GM10266 (cell line): ENCODE results near the gene HOXA11.
A peak's percentile ranks its signal among the peaks of the same experiment; 100 is the strongest.

ENCODE experiments used
- DNase-seq: peaks from one replicate; pipeline ENCODE4 v3.0.0; 2012; ENCODE audit errors: extremely low spot score
- TF ChIP-seq, protein P1 (sequence below): IDR thresholded peaks from 2 replicates; pipeline ENCODE4 v1.5.1; 2012; ENCODE audit warnings: mild to moderate bottlenecking, low read depth; ENCODE audit not compliant: control insufficient read depth, insufficient read depth; ENCODE audit errors: missing control alignments

HOXA11 gene

DNA sequence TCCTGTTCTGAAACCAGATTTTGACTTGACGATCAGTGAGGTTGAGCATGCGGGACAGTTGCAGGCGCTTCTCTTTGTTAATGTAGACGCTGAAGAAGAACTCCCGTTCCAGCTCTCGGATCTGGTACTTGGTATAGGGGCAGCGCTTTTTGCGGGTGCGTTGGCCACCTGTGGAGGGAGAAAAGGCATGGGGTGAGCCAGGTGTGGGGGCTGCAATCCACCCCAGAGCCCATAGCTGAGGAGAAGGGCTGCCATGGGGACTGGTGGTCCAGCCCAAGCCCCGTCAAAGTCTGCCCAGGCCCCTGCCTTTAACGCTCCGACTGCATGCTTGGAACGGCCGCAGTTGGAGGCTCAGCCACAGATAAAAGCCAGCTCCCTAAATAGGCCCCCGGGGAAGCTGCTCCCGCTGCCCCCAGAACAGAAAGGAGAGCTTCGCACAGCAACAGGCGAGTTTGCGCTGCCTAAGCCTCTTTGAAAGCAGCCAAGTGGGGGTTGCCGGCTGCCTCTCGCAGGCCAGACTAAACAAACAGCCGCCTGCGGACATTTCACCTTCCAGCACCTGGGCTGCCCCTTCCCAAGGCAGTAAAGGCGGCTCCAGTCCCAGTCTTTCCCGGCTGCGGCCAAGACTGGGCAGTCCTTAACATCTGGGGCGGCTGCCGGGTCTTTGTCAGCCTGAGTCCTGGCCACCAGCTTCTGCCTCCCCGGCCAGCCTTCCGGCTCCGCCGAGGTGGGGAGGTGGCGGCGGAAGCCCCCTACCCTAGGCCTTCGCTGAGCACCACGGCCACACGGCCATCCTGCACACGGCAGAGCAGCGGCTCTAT lies 2.0 kb downstream of the HOXA11 start:
- TF ChIP-seq, protein P1, sequence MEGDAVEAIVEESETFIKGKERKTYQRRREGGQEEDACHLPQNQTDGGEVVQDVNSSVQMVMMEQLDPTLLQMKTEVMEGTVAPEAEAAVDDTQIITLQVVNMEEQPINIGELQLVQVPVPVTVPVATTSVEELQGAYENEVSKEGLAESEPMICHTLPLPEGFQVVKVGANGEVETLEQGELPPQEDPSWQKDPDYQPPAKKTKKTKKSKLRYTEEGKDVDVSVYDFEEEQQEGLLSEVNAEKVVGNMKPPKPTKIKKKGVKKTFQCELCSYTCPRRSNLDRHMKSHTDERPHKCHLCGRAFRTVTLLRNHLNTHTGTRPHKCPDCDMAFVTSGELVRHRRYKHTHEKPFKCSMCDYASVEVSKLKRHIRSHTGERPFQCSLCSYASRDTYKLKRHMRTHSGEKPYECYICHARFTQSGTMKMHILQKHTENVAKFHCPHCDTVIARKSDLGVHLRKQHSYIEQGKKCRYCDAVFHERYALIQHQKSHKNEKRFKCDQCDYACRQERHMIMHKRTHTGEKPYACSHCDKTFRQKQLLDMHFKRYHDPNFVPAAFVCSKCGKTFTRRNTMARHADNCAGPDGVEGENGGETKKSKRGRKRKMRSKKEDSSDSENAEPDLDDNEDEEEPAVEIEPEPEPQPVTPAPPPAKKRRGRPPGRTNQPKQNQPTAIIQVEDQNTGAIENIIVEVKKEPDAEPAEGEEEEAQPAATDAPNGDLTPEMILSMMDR, result no peak
- no peak for DNase-seq

DNA sequence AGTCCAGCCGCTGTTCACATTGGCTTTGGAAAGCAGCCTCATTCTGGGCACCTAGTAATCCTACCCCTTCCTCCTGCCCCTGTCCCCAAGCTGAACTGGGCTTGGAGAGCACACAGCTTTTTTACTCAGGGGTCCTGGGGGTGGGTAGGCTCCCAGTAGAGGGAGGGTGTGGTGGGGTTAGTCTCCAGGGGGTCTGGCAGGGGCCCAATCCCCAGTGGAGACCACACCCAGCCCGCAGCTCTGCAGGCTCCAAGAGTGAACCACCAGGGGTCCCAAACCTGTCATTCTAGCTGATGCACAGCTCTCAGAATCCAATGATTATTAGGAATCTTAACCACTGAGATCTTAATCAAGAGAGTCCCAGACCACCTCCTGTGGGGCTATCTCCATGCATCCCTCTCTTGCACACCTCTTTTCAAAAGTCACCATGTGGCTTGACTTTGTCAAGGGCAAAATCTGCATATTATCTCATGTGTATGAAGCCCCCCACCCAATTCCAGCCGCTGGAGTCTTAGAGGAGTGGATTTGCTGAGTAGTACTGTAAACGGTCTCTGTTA lies 2.7 kb downstream of the HOXA11 start:
- DNase-seq, result no peak
- TF ChIP-seq, protein P1, result no peak

DNA sequence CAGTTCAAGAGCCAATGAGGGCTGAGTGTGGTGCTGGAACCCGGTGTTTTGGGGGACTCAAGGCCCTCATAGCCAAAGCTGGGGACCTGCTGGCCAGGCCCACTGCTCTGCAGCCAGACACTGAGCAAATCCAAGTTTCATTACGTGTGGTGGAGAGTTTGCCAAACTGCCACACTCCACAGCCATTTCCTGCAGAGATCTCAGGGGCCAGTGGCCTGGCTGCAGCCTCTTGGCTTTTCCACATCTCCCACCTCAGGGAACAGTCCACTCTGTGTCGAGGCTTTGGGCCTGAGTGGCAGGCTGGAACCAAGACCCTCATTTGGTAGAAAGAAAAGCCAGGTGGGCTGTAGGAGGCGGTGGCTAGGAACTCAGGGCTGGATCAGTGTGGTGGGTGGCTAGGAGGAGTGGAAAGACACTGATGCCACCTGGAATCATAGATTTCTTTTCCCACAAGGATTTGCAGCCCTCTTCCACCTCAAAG lies 3.2 kb downstream of the HOXA11 start:
- TF ChIP-seq, protein P1, result no peak
- DNase-seq, result no peak

- no peak for DNase-seq
- TF ChIP-seq, protein P1, result no peak
Measured at GRCh38 chr7:27180431-27181420, 4.3 kb downstream of the HOXA11 start.

DNA sequence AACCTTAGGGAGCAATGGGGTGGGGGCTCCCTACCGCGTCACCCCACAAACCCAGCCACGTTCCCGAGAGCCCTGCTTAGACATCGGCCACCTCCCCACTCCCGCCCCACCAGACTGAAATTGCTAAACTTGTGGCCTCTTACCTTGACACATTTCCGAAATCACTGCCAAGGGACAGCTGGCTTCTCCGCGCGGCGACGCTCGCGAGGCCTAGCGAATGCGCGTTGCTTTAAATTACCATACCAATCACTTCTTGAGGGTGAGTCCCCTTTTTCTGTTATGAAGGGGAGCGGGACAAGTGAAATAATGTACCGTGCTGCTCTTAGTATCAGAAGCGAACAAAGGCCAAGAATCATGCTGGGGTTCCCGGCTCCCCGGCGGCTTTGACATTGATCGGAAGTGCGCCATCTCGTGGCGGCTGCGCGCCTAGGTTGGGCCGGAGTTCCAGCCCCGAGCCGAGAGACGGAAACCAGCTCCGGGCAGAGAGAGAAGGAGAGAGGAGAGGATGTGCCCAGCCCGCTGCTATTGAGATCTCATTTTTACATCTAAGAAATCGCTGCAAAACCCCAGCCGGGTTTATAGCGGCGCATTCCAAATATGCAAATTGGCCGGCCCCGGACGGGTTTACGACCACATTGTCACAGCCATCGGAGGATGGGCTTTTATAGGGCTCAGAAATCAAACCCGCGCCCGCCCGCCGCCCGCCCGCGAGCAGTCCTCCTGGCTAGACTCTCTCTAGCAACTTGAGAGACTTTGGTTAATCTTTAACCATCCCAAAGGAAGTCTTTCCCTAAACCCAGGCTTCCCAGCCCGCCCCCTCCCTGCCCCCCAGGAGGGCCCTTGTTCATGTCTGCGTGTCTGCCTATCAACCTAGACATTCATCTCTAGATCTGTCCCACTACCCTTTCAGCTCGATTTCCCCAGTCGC lies 5.3 kb downstream of the HOXA11 start:
- TF ChIP-seq, protein P1, result peak; percentile 77
- DNase-seq, result peak; percentile 86

GRCh38 chr7:27179030-27179429 lies 6.0 kb downstream of the HOXA11 start:
- no peak for DNase-seq
- TF ChIP-seq, protein P1, result no peak
